Heart right ventricle (tissue), 16 donors: ENCODE data around the gene BMAL2. TPM values are rescaled to one million over a fixed set of nuclear protein-coding genes. Genes with fewer than 3 reads are reported as not detected.

Experiments
- ATAC-seq, 8 donors: fragments of 200-7000 bp; cut with Tn5 transposase; one replicate each; pipeline ENCODE4 v1.9.1; 2020; ENCODE audit warnings: mild to moderate bottlenecking in 8 of 8, moderate library complexity in 8 of 8, moderate number of reproducible peaks in 1 of 8
- DNase-seq, 2 donors: peaks; one replicate each; pipeline ENCODE4 v3.0.0-alpha.2; 2020
- H3K27ac ChIP-seq, 10 donors: fragments of 200-600 bp; sonication (generic) in 2 of 10; one replicate each; pipeline versions ENCODE4 v1.5.0 to v1.8.0; 2020 to 2022; ENCODE audit warnings: mild to moderate bottlenecking in 3 of 10
- H3K27me3 ChIP-seq, 7 donors: fragments of 200-600 bp; one replicate each; pipeline ENCODE4 v1.8.0; 2021 to 2022; ENCODE audit warnings: mild to moderate bottlenecking in 2 of 7
- H3K36me3 ChIP-seq, 9 donors: fragments of 200-600 bp; sonication (generic) in 1 of 9; one replicate each; pipeline versions ENCODE4 v1.5.0 to v1.8.0; 2020 to 2022; ENCODE audit warnings: mild to moderate bottlenecking in 2 of 9
- H3K4me1 ChIP-seq, 9 donors: fragments of 200-600 bp; sonication (generic) in 1 of 9; one replicate each; pipeline versions ENCODE4 v1.5.0 to v1.8.0; 2020 to 2022; ENCODE audit warnings: mild to moderate bottlenecking in 4 of 9
- H3K4me3 ChIP-seq, 10 donors: fragments of 200-600 bp; sonication (generic) in 2 of 10; one replicate each; pipeline versions ENCODE4 v1.5.0 to v1.8.0; 2020 to 2022; ENCODE audit warnings: mild to moderate bottlenecking in 7 of 10, moderate library complexity in 2 of 10
- H3K9me3 ChIP-seq, 11 donors: fragments of 200-600 bp in 10 of 11; sonication (generic) in 2 of 11; one replicate each; pipeline versions ENCODE4 v1.5.0 to v1.8.0; 2013 to 2022; ENCODE audit warnings: mild to moderate bottlenecking in 2 of 11, control low read depth in 1 of 11, moderate library complexity in 1 of 11
- WGBS, 2 donors: extraction: QIAGEN DNeasy Blood & Tissue Kit; methylation state at CpG; one replicate each; pipeline ENCODE4 v1.1.7; 2013; ENCODE audit warnings: inconsistent platforms in 1 of 2; 5-methylcytosine and 5-hydroxymethylcytosine counted together
- intact Hi-C, 10 donors: fragments of 100-400 bp; cut with DNase I; formaldehyde crosslinking; loops; one replicate each; pipeline versions ENCODE4 v1.11.1 to v1.14.2; 2022
- polyA plus RNA-seq, 2 donors: library from polyadenylated mRNA; stranded (reverse); fragments of 200-250 nt; gene quantifications; one replicate each; pipeline ENCODE4 v1.2.3, GENCODE V29; 2013
- total RNA-seq, 10 donors: library from RNA; stranded (reverse); fragmentation: NEBNext Ultra II Directional in 3 of 10; extraction: Animal tissue kit (Norgen Biotek cat#: 25700) in 3 of 10; gene quantifications; one replicate each; pipeline versions ENCODE4 v1.2.1 to v1.2.4, GENCODE V29; 2021 to 2023
- TF ChIP-seq, protein P1 (sequence below), 9 donors: fragments of 200-600 bp; sonication (generic) in 2 of 9; IDR thresholded peaks; one replicate each; pipeline versions ENCODE4 v1.5.0 to v1.8.0; 2021 to 2022; ENCODE audit warnings: antibody characterized with exemption in 9 of 9, mild to moderate bottlenecking in 5 of 9, moderate library complexity in 1 of 9
- donor health status: Arrhythmogenic right ventricular cardiomyopathy.
- donor health status: ischemic (EF 13 %, LVEDD 7.1; RV severe dilation, severe dysfunction).
- donor health status: healthy with polysubstance abuse.
- donor health status: DM: no; HTN: yes; CAD: no.
- donor health status: DM: no; HTN: no; CAD: no.
- donor health status: ischemic (EF 25% LVEDD 6.9; RV normal size, moderate dysfunction).
- donor health status: ischemic (EF 25% LVEDD 5.7; RV mildly dilated, moderate dysfunction).
- donor health status: healthy.
- donor health status: DM: yes; HTN: yes; CAD: no.
- donor health status: Ischemic cardiomyopathy.
- donor health status: ischemic (EF 35%, LVEDD 5.7; RV mildly dilated, moderate dysfunction).
- donor health status: nonischemic (EF 11% LVEDD 7.7; RV severe dilation, severe dysfunction).
- donor health status: DM: yes; HTN: yes; CAD: no.
- donor health status: PGD.
- donor health status: ischemic (EF 29% LVEDD 5.4; RV normal size, mild dysfunction).
- donor health status: nonischemic (EF 23%, LVEDD 6.1; RV moderate dilation, normal function).

The BMAL2 gene
- total and polyA plus RNA-seq, 12 donors = 0.44 to 9.4 (median 1.9) TPM

DNA sequence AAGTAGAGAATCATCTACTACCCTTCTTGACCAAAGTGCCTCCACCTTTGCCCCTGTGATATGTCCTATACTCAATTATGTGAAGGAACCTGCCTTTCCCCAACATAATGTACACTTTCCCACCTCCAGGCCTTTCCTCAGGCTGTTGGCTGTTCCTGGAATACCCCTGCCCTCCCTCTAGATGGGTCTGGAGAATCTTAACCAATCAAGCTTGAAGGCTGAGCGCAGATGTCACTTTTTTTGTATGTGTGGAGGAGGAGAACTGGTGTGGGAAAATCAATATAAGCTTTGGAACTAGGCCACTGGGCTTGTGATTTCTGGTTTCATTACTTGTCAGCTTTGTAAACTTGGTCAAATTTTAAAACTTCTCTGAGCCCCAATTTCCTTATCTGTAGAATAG is 4.7 kb downstream of the BMAL2 start:
- H3K9me3 ChIP-seq = no peaks in the 10 kb centered on the region
- no peak overlapping the region for H3K4me3 ChIP-seq
- no peak overlapping the region for H3K27ac ChIP-seq
- intact Hi-C loops = loop anchor here in 3 of 10 donors (10.0 kb wide), 3 partner anchors 317 to 367 kb away; no protein-coding TSS in a partner anchor
- H3K27me3 ChIP-seq = peaks cover 0 to 13% (median 0%) of the 10 kb centered on the region in 7 donors
- ATAC-seq (no peak), DNase-seq (no peak)
- WGBS, 2 donors = 98 to 100% methylated on average over 1 of the region's 1 CpG
- TF ChIP-seq, protein P1, sequence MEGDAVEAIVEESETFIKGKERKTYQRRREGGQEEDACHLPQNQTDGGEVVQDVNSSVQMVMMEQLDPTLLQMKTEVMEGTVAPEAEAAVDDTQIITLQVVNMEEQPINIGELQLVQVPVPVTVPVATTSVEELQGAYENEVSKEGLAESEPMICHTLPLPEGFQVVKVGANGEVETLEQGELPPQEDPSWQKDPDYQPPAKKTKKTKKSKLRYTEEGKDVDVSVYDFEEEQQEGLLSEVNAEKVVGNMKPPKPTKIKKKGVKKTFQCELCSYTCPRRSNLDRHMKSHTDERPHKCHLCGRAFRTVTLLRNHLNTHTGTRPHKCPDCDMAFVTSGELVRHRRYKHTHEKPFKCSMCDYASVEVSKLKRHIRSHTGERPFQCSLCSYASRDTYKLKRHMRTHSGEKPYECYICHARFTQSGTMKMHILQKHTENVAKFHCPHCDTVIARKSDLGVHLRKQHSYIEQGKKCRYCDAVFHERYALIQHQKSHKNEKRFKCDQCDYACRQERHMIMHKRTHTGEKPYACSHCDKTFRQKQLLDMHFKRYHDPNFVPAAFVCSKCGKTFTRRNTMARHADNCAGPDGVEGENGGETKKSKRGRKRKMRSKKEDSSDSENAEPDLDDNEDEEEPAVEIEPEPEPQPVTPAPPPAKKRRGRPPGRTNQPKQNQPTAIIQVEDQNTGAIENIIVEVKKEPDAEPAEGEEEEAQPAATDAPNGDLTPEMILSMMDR (IDR thresholded peaks at IDR 0.05) = no peak
- no peaks in the 10 kb centered on the region for H3K36me3 ChIP-seq
- H3K4me1 ChIP-seq = peaks cover 0 to 15% (median 6%) of the 10 kb centered on the region in 9 donors

DNA sequence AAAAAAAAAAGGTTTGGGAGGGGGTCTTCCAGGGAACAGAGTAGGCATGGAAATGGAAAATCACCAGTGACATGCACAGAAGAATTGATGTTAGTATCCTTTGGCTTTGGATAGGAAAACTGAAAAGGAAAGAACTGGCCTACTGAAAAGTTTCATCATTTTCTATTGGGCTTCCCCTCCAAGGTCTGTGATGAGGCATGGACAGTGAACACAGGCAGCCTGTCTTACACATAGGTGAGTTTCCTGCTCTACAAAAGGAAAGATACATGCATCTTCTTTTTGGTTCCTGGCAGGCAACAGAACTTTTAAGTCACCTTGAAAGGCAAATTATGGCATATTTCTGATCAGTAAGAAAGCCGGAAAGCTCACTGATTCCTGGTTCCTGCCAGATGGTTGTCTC is 5.8 kb downstream of the BMAL2 start:
- Histone ChIP-seq H3K4me1 (peaks cover 0 to 9% (median 3%) of the 10 kb centered on the region in 9 donors), H3K4me3 (no peak overlapping the region), H3K27ac (no peak overlapping the region), H3K27me3 (peaks cover 0 to 7% (median 0%) of the 10 kb centered on the region in 7 donors), H3K9me3 (no peaks in the 10 kb centered on the region), H3K36me3 (no peaks in the 10 kb centered on the region)
- ATAC-seq = no peak
- TF ChIP-seq, protein P1 (IDR thresholded peaks at IDR 0.05) = no peak
- DNase-seq = no peak
- intact Hi-C loops = loop anchor here in 3 of 10 donors (10.0 kb wide), 3 partner anchors 316 to 366 kb away; no protein-coding TSS in a partner anchor
- 91 to 97% methylated on average over 1 of the region's 1 CpG for WGBS, 2 donors

DNA sequence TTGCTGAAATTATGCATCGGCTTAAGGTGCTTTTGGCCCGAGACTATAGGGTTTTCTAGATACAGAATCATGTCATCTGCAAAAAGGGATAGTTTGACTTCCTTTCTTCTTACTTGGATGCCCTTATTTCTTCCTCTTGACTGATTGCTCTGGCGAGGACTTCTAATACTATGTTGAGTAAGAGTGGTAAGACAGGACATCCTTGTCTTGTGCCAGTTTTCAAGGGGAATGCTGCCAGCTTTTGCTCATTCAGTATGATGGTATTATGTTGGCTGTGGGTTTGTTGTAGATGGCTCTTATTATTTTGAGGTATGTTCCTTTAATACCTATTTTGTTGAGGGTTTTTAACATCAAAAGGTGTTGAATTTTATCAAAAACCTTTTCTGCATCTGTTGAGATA is 8.3 kb downstream of the BMAL2 start:
- intact Hi-C loops = no loop called here
- H3K27me3 ChIP-seq = no peaks in the 10 kb centered on the region
- no peaks in the 10 kb centered on the region for H3K9me3 ChIP-seq
- no peak overlapping the region for H3K4me3 ChIP-seq
- ATAC-seq (no peak), DNase-seq (no peak)
- peaks cover 0 to 4% (median 0%) of the 10 kb centered on the region in 9 donors for H3K4me1 ChIP-seq
- H3K27ac ChIP-seq = no peak overlapping the region
- TF ChIP-seq, protein P1 (IDR thresholded peaks at IDR 0.05) = no peak
- WGBS, 2 donors = 88% methylated on average over 3 of the region's 3 CpGs
- H3K36me3 ChIP-seq = no peaks in the 10 kb centered on the region

DNA sequence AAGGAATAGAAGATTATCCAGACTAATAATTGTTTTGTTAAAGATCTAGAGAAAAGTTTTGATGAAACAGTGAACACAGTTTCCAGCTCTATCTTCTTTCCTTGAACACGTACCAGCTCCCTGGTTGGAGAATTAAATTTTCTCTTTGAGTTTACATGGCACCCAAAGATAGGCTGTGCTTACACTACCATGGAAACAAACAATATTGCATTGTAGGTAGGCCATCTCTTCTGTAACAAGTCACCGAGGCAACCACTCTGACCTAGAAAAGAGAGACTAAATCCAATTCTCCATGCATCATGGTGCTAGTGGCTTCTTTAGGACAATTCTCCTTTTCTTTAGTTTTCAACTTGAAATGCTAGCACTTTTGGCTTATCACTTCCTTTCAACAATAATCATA is 9.9 kb downstream of the BMAL2 start:
- 95 to 98% methylated on average over 2 of the region's 2 CpGs for WGBS, 2 donors
- TF ChIP-seq, protein P1 (IDR thresholded peaks at IDR 0.05) = no peak
- Histone ChIP-seq H3K9me3 (no peaks in the 10 kb centered on the region), H3K27ac (no peak overlapping the region), H3K4me1 (peaks cover 0 to 4% (median 0%) of the 10 kb centered on the region in 9 donors), H3K27me3 (no peaks in the 10 kb centered on the region), H3K36me3 (no peaks in the 10 kb centered on the region), H3K4me3 (no peak overlapping the region)
- ATAC-seq (no peak), DNase-seq (no peak)
- intact Hi-C loops = no loop called here
